AG04450 (cell line): ENCODE measurements around the gene PBX1. TPM values are rescaled to one million over a fixed set of nuclear protein-coding genes. Genes with fewer than 3 reads are reported as not detected.
A peak's percentile ranks its signal among the peaks of the same experiment; 100 is the strongest.

ENCODE experiments used
- CTCF ChIA-PET: fragments of 300-600, 350-600 bp; formaldehyde crosslinking; extraction: SDS; loops from one replicate; lab custom pipeline; 2022; ENCODE audit warnings: antibody characterized with exemption, inconsistent platforms; lab: Charles Lee
- POLR2A ChIA-PET: fragments of 350-600 bp; formaldehyde crosslinking; extraction: SDS; loops from one replicate; lab custom pipeline; 2021; ENCODE audit warnings: antibody characterized with exemption, inconsistent platforms; lab: Yijun Ruan, JAX
- DNase-seq: peaks from one replicate; pipeline ENCODE4 v3.0.0-alpha.2; 2011; ENCODE audit warnings: low read depth, low spot score
- H3K27ac ChIP-seq: one replicate; pipeline ENCODE4 v1.5.1; 2012; ENCODE audit warnings: low read depth, low read length, control low read depth
- H3K27me3 ChIP-seq: one replicate; pipeline ENCODE4 v1.6.0; 2012; ENCODE audit warnings: low read length; ENCODE audit not compliant: control insufficient read depth, insufficient read depth
- H3K4me3 ChIP-seq: 2 replicates; pipeline ENCODE4 v1.5.1; 2011; ENCODE audit warnings: mild to moderate bottlenecking, low read depth, low read length, control low read depth
- H3K9me3 ChIP-seq: 2 replicates; pipeline ENCODE4 v1.5.1; 2012; ENCODE audit warnings: low read length; ENCODE audit not compliant: control insufficient read depth, insufficient read depth
- CTCF ChIP-seq: IDR thresholded peaks from 2 replicates; pipeline ENCODE4 v1.5.1; 2011; ENCODE audit warnings: low read depth, low read length, control low read depth, inconsistent platforms
- polyA plus RNA-seq: library from polyadenylated mRNA; depleted of rRNA; stranded (reverse); fragments of >200 nt; gene quantifications from 2 replicates; pipeline ENCODE4 v1.2.3, GENCODE V29; 2011

Gene PBX1
- polyA plus RNA-seq, 1 experiment, result 49.9 TPM

GRCh38 chr1:164623805-164624204 is 64.8 kb downstream of the PBX1 start:
- H3K4me3 ChIP-seq, result no peak overlapping the region
- H3K9me3 ChIP-seq, result no peaks in the 10 kb centered on the region
- no peak overlapping the region for H3K27ac ChIP-seq
- ChIA-PET POLR2A (interaction anchor here (1.3 kb wide), 1 partner anchor 47 kb away, joined by 3 read pairs; no protein-coding TSS in a partner anchor), CTCF (interaction anchor here (1.5 to 2.2 kb wide), 3 partner anchors 11 to 164 kb away, joined by 6 to 14 read pairs (median 9); no protein-coding TSS in a partner anchor)
- H3K27me3 ChIP-seq, result no peaks in the 10 kb centered on the region
- TF ChIP-seq CTCF, result no peak
- DNase-seq, result no peak

- no peak for TF ChIP-seq CTCF
- POLR2A ChIA-PET, result interaction anchor here (1.3 kb wide), 1 partner anchor 47 kb away, joined by 3 read pairs; no protein-coding TSS in a partner anchor
- Histone ChIP-seq H3K27ac (no peak overlapping the region), H3K27me3 (no peaks in the 10 kb centered on the region), H3K9me3 (no peaks in the 10 kb centered on the region), H3K4me3 (no peak overlapping the region)
- CTCF ChIA-PET, result interaction anchor here (0.5 to 2.2 kb wide), 9 partner anchors 8 to 1302 kb away, joined by 3 to 14 read pairs (median 6); no protein-coding TSS in a partner anchor
- DNase-seq, result no peak
Observed at GRCh38 chr1:164624400-164624799, 65.4 kb downstream of the PBX1 start.

DNA sequence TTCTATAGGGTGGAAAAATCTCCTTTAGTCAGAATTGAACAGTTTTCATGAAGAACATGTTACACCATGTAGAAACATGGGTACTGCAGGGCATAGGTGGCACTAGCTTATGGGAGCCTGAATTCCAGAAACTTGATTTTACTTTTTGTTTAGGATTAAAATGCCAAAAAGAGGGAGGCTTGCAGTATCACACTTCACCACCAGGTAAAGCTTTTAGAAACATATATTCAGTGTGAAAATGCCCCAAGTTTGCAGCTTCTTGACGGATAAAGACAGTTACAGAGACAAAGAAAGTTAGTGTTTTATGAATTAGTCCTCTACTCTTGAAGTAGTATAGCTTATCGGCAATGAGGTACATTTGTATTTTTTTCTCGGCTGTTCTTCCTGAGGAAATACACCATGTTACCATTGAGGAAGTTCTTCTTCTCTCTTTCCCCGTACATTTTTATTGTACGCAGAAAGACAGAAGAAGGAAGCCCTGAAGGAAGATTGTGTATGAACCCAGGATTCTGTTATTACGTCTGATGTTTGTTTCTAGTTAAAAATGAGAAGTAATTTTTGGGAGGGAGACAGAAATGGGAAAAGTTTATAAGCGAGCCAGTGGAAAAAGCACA is 66.1 kb downstream of the PBX1 start:
- ChIA-PET POLR2A (interaction anchor here (1.3 kb wide), 1 partner anchor 48 kb away, joined by 3 read pairs; no protein-coding TSS in a partner anchor), CTCF (interaction anchor here (0.6 to 2.2 kb wide), 18 partner anchors 8 to 858 kb away, joined by 3 to 14 read pairs (median 4); partner anchors contain the start of gene PBX1)
- H3K4me3 ChIP-seq, result no peak overlapping the region
- DNase-seq, result no peak
- TF ChIP-seq CTCF, result peak; percentile 49
- no peak overlapping the region for H3K27ac ChIP-seq
- no peaks in the 10 kb centered on the region for H3K9me3 ChIP-seq
- H3K27me3 ChIP-seq, result no peaks in the 10 kb centered on the region

DNA sequence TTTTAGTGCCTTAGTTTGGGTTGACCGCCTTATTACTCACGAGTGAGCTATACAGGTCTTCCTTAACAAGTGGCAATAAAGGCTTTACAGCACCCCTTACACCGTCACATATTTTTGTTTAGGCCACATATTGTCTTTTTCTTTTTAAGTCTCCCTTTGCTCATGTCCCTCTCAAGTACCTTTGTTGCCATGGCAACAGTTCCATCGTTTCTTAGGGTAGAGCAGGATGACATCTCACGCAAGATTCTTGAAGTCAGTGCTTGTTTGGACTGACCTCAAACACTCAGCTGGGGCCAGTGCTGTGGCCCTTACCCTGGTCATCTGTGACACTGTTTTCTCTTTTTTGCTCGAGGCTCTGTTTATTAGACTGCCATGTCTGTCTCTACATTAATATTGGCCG is 69.8 kb downstream of the PBX1 start:
- no peak overlapping the region for H3K4me3 ChIP-seq
- ChIA-PET POLR2A (no interaction called here), CTCF (interaction anchor here (0.6 to 1.7 kb wide), 2 partner anchors 73 to 159 kb away, joined by 3 to 6 read pairs; no protein-coding TSS in a partner anchor)
- H3K27ac ChIP-seq, result no peak overlapping the region
- no peaks in the 10 kb centered on the region for H3K27me3 ChIP-seq
- DNase-seq, result no peak
- no peak for TF ChIP-seq CTCF
- H3K9me3 ChIP-seq, result no peaks in the 10 kb centered on the region

- DNase-seq, result no peak
- POLR2A ChIA-PET, result no interaction called here
- Histone ChIP-seq H3K27ac (no peak overlapping the region), H3K4me3 (no peak overlapping the region), H3K9me3 (no peaks in the 10 kb centered on the region), H3K27me3 (no peaks in the 10 kb centered on the region)
- TF ChIP-seq CTCF, result no peak
- CTCF ChIA-PET, result no interaction called here
Observed at GRCh38 chr1:164629971-164630370, 71.0 kb downstream of the PBX1 start.
